A549 (cell line): ENCODE results near the gene ZNF534.

Experiments
- BCL3 ChIP-seq: fragments of >200 bp; sonication (Bioruptor Twin); formaldehyde crosslinking; IDR thresholded peaks from 3 replicates; pipeline ENCODE4 v1.6.1; 2016
- CEBPB ChIP-seq, 2 experiments: fragments of >200 bp in 1 of 2; sonication (Bioruptor Twin) in 1 of 2; formaldehyde crosslinking in 1 of 2; IDR thresholded peaks; 2 replicates each; pipeline ENCODE4 v1.6.1; 2012 to 2016
- CHD4 ChIP-seq: fragments of 200-600 bp; sonication (generic); IDR thresholded peaks from 2 replicates; pipeline ENCODE4 v1.6.1; 2016; ENCODE audit warnings: antibody characterized with exemption, mild to moderate bottlenecking, borderline replicate concordance
- MAZ ChIP-seq: fragments of 150-350 bp; IDR thresholded peaks from 2 replicates; pipeline ENCODE4 v1.6.1; 2014; ENCODE audit warnings: antibody characterized with exemption, low read depth, low read length, borderline replicate concordance
- POLR2AphosphoS2 ChIP-seq: conservative IDR thresholded peaks from 2 replicates; pipeline ENCODE4 v1.6.1; 2012; ENCODE audit warnings: low read length, improper control_type of control experiment, inconsistent platforms
- REST ChIP-seq: fragments of 200-600 bp; sonication (generic); IDR thresholded peaks from 2 replicates; pipeline ENCODE4 v1.6.1; 2016; ENCODE audit warnings: antibody characterized with exemption, mild to moderate bottlenecking, moderate library complexity
- TF ChIP-seq, protein P1 (sequence below): fragments of >200 bp; sonication (Bioruptor Twin); formaldehyde crosslinking; IDR thresholded peaks from 3 replicates; pipeline ENCODE4 v1.5.1; 2016
- TF ChIP-seq, protein P2 (sequence below): IDR thresholded peaks from 2 replicates; pipeline ENCODE4 v1.6.1; 2012

GRCh38 chr19:52442179-52442578 lies 13.2 kb downstream of the ZNF534 start:
- TF ChIP-seq, protein P1, sequence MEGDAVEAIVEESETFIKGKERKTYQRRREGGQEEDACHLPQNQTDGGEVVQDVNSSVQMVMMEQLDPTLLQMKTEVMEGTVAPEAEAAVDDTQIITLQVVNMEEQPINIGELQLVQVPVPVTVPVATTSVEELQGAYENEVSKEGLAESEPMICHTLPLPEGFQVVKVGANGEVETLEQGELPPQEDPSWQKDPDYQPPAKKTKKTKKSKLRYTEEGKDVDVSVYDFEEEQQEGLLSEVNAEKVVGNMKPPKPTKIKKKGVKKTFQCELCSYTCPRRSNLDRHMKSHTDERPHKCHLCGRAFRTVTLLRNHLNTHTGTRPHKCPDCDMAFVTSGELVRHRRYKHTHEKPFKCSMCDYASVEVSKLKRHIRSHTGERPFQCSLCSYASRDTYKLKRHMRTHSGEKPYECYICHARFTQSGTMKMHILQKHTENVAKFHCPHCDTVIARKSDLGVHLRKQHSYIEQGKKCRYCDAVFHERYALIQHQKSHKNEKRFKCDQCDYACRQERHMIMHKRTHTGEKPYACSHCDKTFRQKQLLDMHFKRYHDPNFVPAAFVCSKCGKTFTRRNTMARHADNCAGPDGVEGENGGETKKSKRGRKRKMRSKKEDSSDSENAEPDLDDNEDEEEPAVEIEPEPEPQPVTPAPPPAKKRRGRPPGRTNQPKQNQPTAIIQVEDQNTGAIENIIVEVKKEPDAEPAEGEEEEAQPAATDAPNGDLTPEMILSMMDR, result no peak
- TF ChIP-seq MAZ (no peak), POLR2AphosphoS2 (no peak), BCL3 (no peak), REST (no peak), CEBPB (IDR thresholded peaks at IDR 0.05) (no peak), CHD4 (no peak)
- TF ChIP-seq, protein P2, sequence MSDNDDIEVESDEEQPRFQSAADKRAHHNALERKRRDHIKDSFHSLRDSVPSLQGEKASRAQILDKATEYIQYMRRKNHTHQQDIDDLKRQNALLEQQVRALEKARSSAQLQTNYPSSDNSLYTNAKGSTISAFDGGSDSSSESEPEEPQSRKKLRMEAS, result no peak
